ENCODE measurements around the gene PDXDC1.

The PDXDC1 gene

DNA sequence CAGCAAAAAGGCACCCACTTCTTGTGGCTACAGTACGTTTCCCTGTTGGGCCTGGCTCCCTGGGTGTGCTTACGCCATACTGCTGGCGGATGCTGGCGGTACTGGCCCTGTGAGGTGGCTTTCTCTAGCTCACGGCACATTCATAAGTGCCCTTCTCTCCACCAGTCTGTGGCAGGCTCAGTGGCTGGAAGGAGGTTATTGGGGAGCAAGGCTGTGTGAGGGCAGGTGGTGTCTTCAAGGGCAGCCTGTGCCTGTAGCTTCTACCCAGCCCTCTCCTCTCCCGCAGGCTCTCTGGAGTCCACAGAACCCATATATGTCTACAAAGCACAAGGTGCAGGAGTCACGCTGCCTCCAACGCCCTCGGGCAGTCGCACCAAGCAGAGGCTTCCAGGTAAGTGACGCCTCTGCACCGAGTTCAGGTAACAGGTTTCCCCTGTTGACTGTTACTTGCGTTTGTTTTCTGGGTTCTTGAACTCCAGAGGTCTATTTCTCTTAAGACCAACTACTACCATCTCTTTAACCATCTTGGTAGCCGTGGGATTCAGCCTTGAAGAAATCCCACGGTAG lies 60.4 kb downstream of the PDXDC1 start:
- TF ChIP-seq, protein P1, sequence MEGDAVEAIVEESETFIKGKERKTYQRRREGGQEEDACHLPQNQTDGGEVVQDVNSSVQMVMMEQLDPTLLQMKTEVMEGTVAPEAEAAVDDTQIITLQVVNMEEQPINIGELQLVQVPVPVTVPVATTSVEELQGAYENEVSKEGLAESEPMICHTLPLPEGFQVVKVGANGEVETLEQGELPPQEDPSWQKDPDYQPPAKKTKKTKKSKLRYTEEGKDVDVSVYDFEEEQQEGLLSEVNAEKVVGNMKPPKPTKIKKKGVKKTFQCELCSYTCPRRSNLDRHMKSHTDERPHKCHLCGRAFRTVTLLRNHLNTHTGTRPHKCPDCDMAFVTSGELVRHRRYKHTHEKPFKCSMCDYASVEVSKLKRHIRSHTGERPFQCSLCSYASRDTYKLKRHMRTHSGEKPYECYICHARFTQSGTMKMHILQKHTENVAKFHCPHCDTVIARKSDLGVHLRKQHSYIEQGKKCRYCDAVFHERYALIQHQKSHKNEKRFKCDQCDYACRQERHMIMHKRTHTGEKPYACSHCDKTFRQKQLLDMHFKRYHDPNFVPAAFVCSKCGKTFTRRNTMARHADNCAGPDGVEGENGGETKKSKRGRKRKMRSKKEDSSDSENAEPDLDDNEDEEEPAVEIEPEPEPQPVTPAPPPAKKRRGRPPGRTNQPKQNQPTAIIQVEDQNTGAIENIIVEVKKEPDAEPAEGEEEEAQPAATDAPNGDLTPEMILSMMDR (IDR thresholded peaks at IDR 0.05; ENCODE audit: insufficient read depth, low read length, poor library complexity, severe bottlenecking): no peak
- no peak for TF ChIP-seq EZH2phosphoT487 (conservative IDR thresholded peaks at IDR 0.05; ENCODE audit: low read length)
- Histone ChIP-seq H3K9me3 (ENCODE audit: insufficient read depth, low read length) (no peaks in the 10 kb centered on the region), H3F3A (ENCODE audit: insufficient read depth) (no peaks in the 10 kb centered on the region), H4K20me1 (ENCODE audit: low read depth, low read length) (no peaks in the 10 kb centered on the region), H3K36me3 (ENCODE audit: low read length) (peaks cover 21% of the 10 kb centered on the region; the same call in 1 of the 2 replicates), H3K79me2 (ENCODE audit: insufficient read depth, low read length) (no peaks in the 10 kb centered on the region), H3K27me3 (ENCODE audit: low read length) (no peaks in the 10 kb centered on the region), H3K4me3 (ENCODE audit: insufficient read depth, low read length, poor library complexity, severe bottlenecking) (no peak overlapping the region), H3K9ac (ENCODE audit: low read length) (no peak overlapping the region), H3K4me2 (ENCODE audit: low read depth, low read length, poor library complexity, severe bottlenecking) (no peak overlapping the region), H2AFZ (ENCODE audit: low read depth, low read length, severe bottlenecking) (no peak overlapping the region), H3K27ac (ENCODE audit: low read depth, low read length) (no peak overlapping the region), H3K9me2 (replicated peaks; ENCODE audit: insufficient read depth, low read length) (no peaks in the 10 kb centered on the region)

DNA sequence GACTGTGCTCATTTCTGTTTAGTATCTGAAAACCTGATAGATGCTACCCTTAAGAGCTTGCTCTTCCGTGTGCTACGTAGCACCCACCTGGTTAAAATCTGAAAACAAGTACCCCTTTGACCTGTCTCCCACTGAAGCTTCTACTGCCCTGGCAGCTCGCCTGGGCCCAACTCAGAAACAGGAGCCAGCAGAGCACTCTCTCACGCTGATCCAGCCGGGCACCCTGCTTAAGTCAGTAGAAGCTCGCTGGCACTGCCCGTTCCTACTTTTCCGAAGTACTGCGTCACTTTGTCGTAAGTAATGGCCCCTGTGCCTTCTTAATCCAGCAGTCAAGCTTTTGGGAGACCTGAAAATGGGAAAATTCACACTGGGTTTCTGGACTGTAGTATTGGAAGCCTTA lies 62.2 kb downstream of the PDXDC1 start:
- Histone ChIP-seq H3K4me3 (ENCODE audit: insufficient read depth, low read length, poor library complexity, severe bottlenecking) (no peak overlapping the region), H3F3A (ENCODE audit: insufficient read depth) (no peaks in the 10 kb centered on the region), H3K27me3 (ENCODE audit: low read length) (no peaks in the 10 kb centered on the region), H3K9me2 (replicated peaks; ENCODE audit: insufficient read depth, low read length) (no peaks in the 10 kb centered on the region), H2AFZ (ENCODE audit: low read depth, low read length, severe bottlenecking) (no peak overlapping the region), H4K20me1 (ENCODE audit: low read depth, low read length) (no peaks in the 10 kb centered on the region), H3K36me3 (ENCODE audit: low read length) (peaks cover 21% of the 10 kb centered on the region; the same call in 1 of the 2 replicates), H3K79me2 (ENCODE audit: insufficient read depth, low read length) (no peaks in the 10 kb centered on the region), H3K4me2 (ENCODE audit: low read depth, low read length, poor library complexity, severe bottlenecking) (no peak overlapping the region), H3K9ac (ENCODE audit: low read length) (no peak overlapping the region), H3K27ac (ENCODE audit: low read depth, low read length) (no peak overlapping the region), H3K9me3 (ENCODE audit: insufficient read depth, low read length) (no peaks in the 10 kb centered on the region)
- TF ChIP-seq, protein P1 (IDR thresholded peaks at IDR 0.05; ENCODE audit: insufficient read depth, low read length, poor library complexity, severe bottlenecking): no peak
- TF ChIP-seq EZH2phosphoT487 (conservative IDR thresholded peaks at IDR 0.05; ENCODE audit: low read length): no peak

DNA sequence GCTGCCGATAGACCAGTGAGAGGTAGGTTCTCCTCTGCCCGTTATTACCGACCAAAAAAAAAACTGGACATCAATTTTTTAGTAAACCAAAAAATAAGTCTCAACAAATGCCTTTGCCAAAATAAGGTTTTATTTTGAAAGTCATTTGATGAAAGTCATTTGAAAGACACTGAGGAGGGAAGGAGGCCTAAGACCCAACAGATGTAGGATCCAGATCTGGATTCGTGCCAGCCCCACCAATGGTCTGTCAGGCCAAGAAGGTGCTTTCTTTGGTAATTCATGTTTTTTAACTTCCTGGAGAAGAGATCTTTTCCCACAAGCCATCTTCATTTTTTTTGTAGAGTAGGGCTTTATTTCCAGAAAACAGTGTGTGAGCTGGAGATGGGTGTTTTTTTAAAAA lies 62.9 kb downstream of the PDXDC1 start:
- H3K4me3 ChIP-seq (ENCODE audit: insufficient read depth, low read length, poor library complexity, severe bottlenecking): no peak overlapping the region
- peaks cover 21% of the 10 kb centered on the region; the same call in 1 of the 2 replicates for H3K36me3 ChIP-seq (ENCODE audit: low read length)
- H2AFZ ChIP-seq (ENCODE audit: low read depth, low read length, severe bottlenecking): no peak overlapping the region
- no peaks in the 10 kb centered on the region for H3K9me3 ChIP-seq (ENCODE audit: insufficient read depth, low read length)
- no peaks in the 10 kb centered on the region for H4K20me1 ChIP-seq (ENCODE audit: low read depth, low read length)
- no peaks in the 10 kb centered on the region for H3F3A ChIP-seq (ENCODE audit: insufficient read depth)
- H3K9ac ChIP-seq (ENCODE audit: low read length): no peak overlapping the region
- H3K4me2 ChIP-seq (ENCODE audit: low read depth, low read length, poor library complexity, severe bottlenecking): no peak overlapping the region
- no peaks in the 10 kb centered on the region for H3K27me3 ChIP-seq (ENCODE audit: low read length)
- H3K79me2 ChIP-seq (ENCODE audit: insufficient read depth, low read length): no peaks in the 10 kb centered on the region
- H3K27ac ChIP-seq (ENCODE audit: low read depth, low read length): no peak overlapping the region
- no peaks in the 10 kb centered on the region for H3K9me2 ChIP-seq (replicated peaks; ENCODE audit: insufficient read depth, low read length)
- TF ChIP-seq, protein P1 (IDR thresholded peaks at IDR 0.05; ENCODE audit: insufficient read depth, low read length, poor library complexity, severe bottlenecking): no peak
- TF ChIP-seq EZH2phosphoT487 (conservative IDR thresholded peaks at IDR 0.05; ENCODE audit: low read length): no peak
